HepG2 (cell line): Measurements from ENCODE around the gene OXLD1. TPM values are rescaled to one million over a fixed set of nuclear protein-coding genes. Genes with fewer than 3 reads are reported as not detected.

Experiments used
- ATAD3A ChIP-seq: sonication (generic); formaldehyde crosslinking; IDR thresholded peaks from 2 replicates; pipeline ENCODE4 v1.4.0; 2020; ENCODE audit warnings: missing genetic modification reagents
- BRD4 ChIP-seq: sonication (generic); formaldehyde crosslinking; IDR thresholded peaks from 2 replicates; pipeline ENCODE4 v1.4.0; 2020; ENCODE audit warnings: missing genetic modification reagents
- BRF2 ChIP-seq: sonication (generic); formaldehyde crosslinking; IDR thresholded peaks from 2 replicates; pipeline ENCODE4 v1.8.1; 2022; ENCODE audit warnings: mild to moderate bottlenecking, missing genetic modification reagents
- CHD4 ChIP-seq: fragments of 200-600 bp; sonication (generic); IDR thresholded peaks from 2 replicates; pipeline ENCODE4 v1.7.0; 2017; ENCODE audit warnings: mild to moderate bottlenecking, low read length, borderline replicate concordance
- CREBL2 ChIP-seq: sonication (generic); formaldehyde crosslinking; IDR thresholded peaks from 2 replicates; pipeline ENCODE4 v1.8.1; 2023; ENCODE audit warnings: missing genetic modification reagents, mild to moderate bottlenecking, borderline replicate concordance
- ELK4 ChIP-seq: sonication (generic); formaldehyde crosslinking; IDR thresholded peaks from 2 replicates; pipeline ENCODE4 v1.9.0; 2021; ENCODE audit warnings: missing genetic modification reagents, borderline replicate concordance
- HMGA1 ChIP-seq: sonication (generic); formaldehyde crosslinking; conservative IDR thresholded peaks from 2 replicates; pipeline ENCODE4 v1.4.0; 2020; ENCODE audit warnings: missing genetic modification reagents
- IKZF1 ChIP-seq: fragments of 450-650 bp; IDR thresholded peaks from 2 replicates; pipeline ENCODE4 v1.7.1; 2016
- JUN ChIP-seq: sonication (generic); formaldehyde crosslinking; IDR thresholded peaks from 2 replicates; pipeline ENCODE4 v1.4.0; 2020; ENCODE audit warnings: mild to moderate bottlenecking, missing genetic modification reagents
- KLF9 ChIP-seq: IDR thresholded peaks from 2 replicates; pipeline ENCODE4 v1.6.1; 2016; ENCODE audit warnings: low read depth
- NBN ChIP-seq: fragments of 450-650 bp; conservative IDR thresholded peaks from 2 replicates; pipeline ENCODE4 v1.6.1; 2017
- NFATC3 ChIP-seq: sonication (generic); formaldehyde crosslinking; IDR thresholded peaks from 2 replicates; pipeline ENCODE4 v1.5.1; 2020; ENCODE audit warnings: mild to moderate bottlenecking, missing genetic modification reagents
- NR0B2 ChIP-seq: sonication (generic); formaldehyde crosslinking; IDR thresholded peaks from 2 replicates; pipeline ENCODE4 v1.4.0; 2020; ENCODE audit warnings: mild to moderate bottlenecking, missing genetic modification reagents
- RCOR2 ChIP-seq: IDR thresholded peaks from 2 replicates; pipeline ENCODE4 v1.6.1; 2016; ENCODE audit warnings: missing biosample characterization, missing genetic modification reagents
- SCMH1 ChIP-seq: sonication (generic); formaldehyde crosslinking; IDR thresholded peaks from 2 replicates; pipeline ENCODE4 v1.9.0; 2021; ENCODE audit warnings: missing genetic modification reagents, mild to moderate bottlenecking, borderline replicate concordance
- SETDB1 ChIP-seq: sonication (generic); formaldehyde crosslinking; IDR thresholded peaks from 2 replicates; pipeline ENCODE4 v1.5.1; 2020; ENCODE audit warnings: missing genetic modification reagents, mild to moderate bottlenecking, borderline replicate concordance
- SKIL ChIP-seq: sonication (generic); formaldehyde crosslinking; IDR thresholded peaks from 2 replicates; pipeline ENCODE4 v1.8.0; 2022; ENCODE audit warnings: missing genetic modification reagents, mild to moderate bottlenecking, moderate library complexity, borderline replicate concordance
- SRY ChIP-seq: sonication (generic); formaldehyde crosslinking; IDR thresholded peaks from 2 replicates; pipeline ENCODE4 v1.8.0; 2022; ENCODE audit warnings: mild to moderate bottlenecking, missing genetic modification reagents
- TRIM24 ChIP-seq: sonication (generic); formaldehyde crosslinking; IDR thresholded peaks from 2 replicates; pipeline ENCODE4 v1.8.0; 2022; ENCODE audit warnings: mild to moderate bottlenecking, missing genetic modification reagents
- ZC3H13 ChIP-seq: sonication (generic); formaldehyde crosslinking; IDR thresholded peaks from 2 replicates; pipeline ENCODE4 v1.8.1; 2023; ENCODE audit warnings: mild to moderate bottlenecking, missing genetic modification reagents, moderate library complexity
- ZEB1 ChIP-seq: IDR thresholded peaks from 2 replicates; pipeline ENCODE4 v1.6.1; 2012; ENCODE audit warnings: mild to moderate bottlenecking, low read depth, inconsistent platforms; ENCODE audit not compliant: insufficient replicate concordance
- ZNF383 ChIP-seq: sonication (generic); formaldehyde crosslinking; IDR thresholded peaks from 2 replicates; pipeline ENCODE4 v1.4.0; 2020; ENCODE audit warnings: missing genetic modification reagents, mild to moderate bottlenecking, borderline replicate concordance
- ZNF557 ChIP-seq: sonication (generic); formaldehyde crosslinking; IDR thresholded peaks from 2 replicates; pipeline ENCODE4 v1.4.0; 2020; ENCODE audit warnings: missing genetic modification reagents
- ZNF720 ChIP-seq: sonication (generic); formaldehyde crosslinking; IDR thresholded peaks from 2 replicates; pipeline ENCODE4 v1.4.0; 2020; ENCODE audit warnings: missing genetic modification reagents
- ZNF740 ChIP-seq: sonication (generic); formaldehyde crosslinking; IDR thresholded peaks from 2 replicates; pipeline ENCODE4 v1.4.0; 2020; ENCODE audit warnings: missing genetic modification reagents
- ZNF766 ChIP-seq: sonication (generic); formaldehyde crosslinking; IDR thresholded peaks from 2 replicates; pipeline ENCODE4 v1.5.0; 2020; ENCODE audit warnings: missing genetic modification reagents, borderline replicate concordance
- polyA plus RNA-seq, 8 experiments: library from polyadenylated mRNA; depleted of rRNA in 3 of 8; stranded (reverse) in 7 of 8; unstranded in 1 of 8; fragments of >200 nt; fragmentation: Illumina TruSeq in 4 of 8; extraction: Trizol in 4 of 8; gene quantifications; 2 replicates each; pipeline versions ENCODE4 v1.2.1 to v1.2.3, GENCODE V29; 2011 to 2016; ENCODE audit warnings: low read depth in 4 of 8, missing spikeins in 1 of 8, mixed read lengths in 1 of 8; ENCODE audit not compliant: insufficient read depth in 1 of 8
- total RNA-seq, 5 experiments: library from RNA; depleted of rRNA; stranded (reverse); fragments of >200 nt; fragmentation: Illumina TruSeq; extraction: Trizol; gene quantifications; 2 replicates each; pipeline ENCODE4 v1.2.3, GENCODE V29; 2016; ENCODE audit warnings: low read depth in 1 of 5

OXLD1 gene
- total and polyA plus RNA-seq, 2 of the 13 experiments (the other 11 are each of a cell fraction or from before 2014, with no cell fraction given), result 27.1 to 37.5 TPM

- TF ChIP-seq JUN (CRISPR knock-in tag) (no peak), ZNF557 (no peak; the same call in 1 of the 2 replicates), ZNF740 (CRISPR knock-in tag) (no peak), ZEB1 (no peak), BRF2 (no peak), SKIL (CRISPR knock-in tag) (peak; percentile 36; the same call in 1 of the 2 replicates), KLF9 (CRISPR knock-in tag) (peak; percentile 84; the same call in 1 of the 2 replicates), SCMH1 (no peak), BRD4 (CRISPR knock-in tag) (peak; percentile 66; the same call in 1 of the 2 replicates), NFATC3 (CRISPR knock-in tag) (no peak), SRY (peak; percentile 61; the same call in 1 of the 2 replicates), IKZF1 (no peak), NR0B2 (0 out of 2 replicates have a peak, but pooled peaks have one; percentile 37), ATAD3A (CRISPR knock-in tag) (no peak), RCOR2 (CRISPR knock-in tag) (no peak), ZNF720 (CRISPR knock-in tag) (no peak), CHD4 (no peak), ZC3H13 (CRISPR knock-in tag) (no peak), SETDB1 (CRISPR knock-in tag) (no peak), ZNF766 (CRISPR knock-in tag) (no peak), TRIM24 (CRISPR knock-in tag) (no peak), CREBL2 (no peak), ELK4 (CRISPR knock-in tag) (0 out of 2 replicates have a peak, but pooled peaks have one; percentile 11), HMGA1 (CRISPR knock-in tag) (no peak), NBN (no peak), ZNF383 (CRISPR knock-in tag) (peak; percentile 88; the same call in 1 of the 2 replicates)
Observed at GRCh38 chr17:81683584-81684441, 17.4 kb upstream of the OXLD1 start, which contains the start of the genes ARL16 and HGS (continued).
